K562 (cell line): ENCODE results near the gene FCHO2. TPM values are rescaled to one million over a fixed set of nuclear protein-coding genes. Genes with fewer than 3 reads are reported as not detected.

ENCODE experiments used
- ATAC-seq: fragments of 200-7000 bp; cut with Tn5 transposase; 3 replicates; pipeline ENCODE4 v1.9.1; 2020; ENCODE audit warnings: moderate library complexity
- BruUV-seq: library from RNA; stranded (reverse); fragments of 400-500 nt; replicated peaks from 2 replicates; lab custom pipeline; 2021; lab: Mats Ljungman, UMichigan
- CTCF ChIA-PET: fragments of 300-600 bp; formaldehyde crosslinking; extraction: SDS; loops from one replicate; lab custom pipeline; 2021; ENCODE audit warnings: low intra/inter-chr PET ratio; lab: Yijun Ruan, JAX
- POLR2A ChIA-PET: fragments of 300-600, 350-650 bp; sonication (Branson Sonifier 250); formaldehyde crosslinking; extraction: SDS; loops from one replicate; lab custom pipeline; 2021; ENCODE audit warnings: antibody characterized with exemption, inconsistent platforms; lab: Yijun Ruan, JAX
- DNase-seq, 4 experiments: peaks; one replicate each; pipeline versions ENCODE4 v3.0.0 to v3.0.0-alpha.2; 2011 to 2018; ENCODE audit warnings: low spot score in 3 of 4, mixed read lengths in 3 of 4; ENCODE audit errors: extremely low read depth in 1 of 4
- FAIRE-seq: peaks from 2 replicates; lab custom pipeline; 2011; peaks lifted over from hg19 to GRCh38; lab: Jason Lieb, UNC
- H2AFZ ChIP-seq: 2 replicates; pipeline ENCODE4 v1.6.0; 2011; ENCODE audit warnings: low read depth, low read length, control low read depth, inconsistent platforms
- H3K27ac ChIP-seq: fragments of 200-600 bp; 3 replicates; pipeline ENCODE4 v1.8.0; 2011; ENCODE audit warnings: low read depth, mild to moderate bottlenecking, control low read depth, inconsistent platforms, low read length, moderate library complexity, mixed read lengths; ENCODE audit errors: extremely low read depth
- H3K27me3 ChIP-seq, 2 experiments: fragments of 300-600 bp in 1 of 2; 2 replicates in 1 of 2; 3 replicates in 1 of 2; pipeline versions ENCODE4 v1.6.0 to v1.8.0; 2011; ENCODE audit warnings: inconsistent platforms in 2 of 2, low read length in 2 of 2, mild to moderate bottlenecking in 1 of 2, mixed read lengths in 1 of 2, moderate library complexity in 1 of 2; ENCODE audit not compliant: control insufficient read depth in 2 of 2, insufficient read depth in 2 of 2
- H3K36me3 ChIP-seq: fragments of 300-600 bp; 3 replicates; pipeline ENCODE4 v1.8.0; 2011; ENCODE audit warnings: mild to moderate bottlenecking, low read length, inconsistent platforms; ENCODE audit not compliant: control insufficient read depth, insufficient read depth
- H3K4me1 ChIP-seq, 2 experiments: fragments of 200-600 bp in 1 of 2; replicated peaks in 1 of 2; 2 replicates in 1 of 2; 3 replicates in 1 of 2; pipeline versions ENCODE4 v1.5.1 to v1.8.0; 2011; ENCODE audit warnings: inconsistent platforms in 2 of 2, low read length in 2 of 2, mild to moderate bottlenecking in 1 of 2, mixed read lengths in 1 of 2, moderate library complexity in 1 of 2; ENCODE audit not compliant: control insufficient read depth in 2 of 2, insufficient read depth in 2 of 2
- H3K4me2 ChIP-seq: 2 replicates; pipeline ENCODE4 v1.6.1; 2011; ENCODE audit warnings: low read length, control low read depth, inconsistent platforms, mixed read lengths; ENCODE audit not compliant: insufficient read depth
- H3K4me3 ChIP-seq: fragments of 200-600 bp; sonication (generic), shearing (Covaris generic); 2 replicates; pipeline ENCODE4 v1.5.1; 2016; ENCODE audit warnings: control low read depth, inconsistent platforms
- H3K79me2 ChIP-seq: fragments of 200-600 bp; 3 replicates; pipeline ENCODE4 v1.8.0; 2011; ENCODE audit warnings: low read length, inconsistent platforms; ENCODE audit not compliant: control insufficient read depth, insufficient read depth
- H3K9ac ChIP-seq, 2 experiments: 2 replicates each; pipeline versions ENCODE4 v1.6.0 to v1.6.1; 2011; ENCODE audit warnings: low read depth in 2 of 2, low read length in 2 of 2, control low read depth in 1 of 2, inconsistent platforms in 1 of 2, mild to moderate bottlenecking in 1 of 2, mixed read lengths in 1 of 2; ENCODE audit not compliant: insufficient read depth in 1 of 2
- H3K9me1 ChIP-seq: one replicate; pipeline ENCODE4 v1.6.0; 2011; ENCODE audit warnings: inconsistent platforms, mild to moderate bottlenecking, low read length, moderate library complexity; ENCODE audit not compliant: control insufficient read depth, insufficient read depth
- H3K9me3 ChIP-seq: replicated peaks from 2 replicates; pipeline ENCODE4 v1.5.1; 2011; ENCODE audit warnings: low read depth, low read length, inconsistent platforms; ENCODE audit not compliant: control insufficient read depth, insufficient read depth
- H4K20me1 ChIP-seq: replicated peaks from 2 replicates; pipeline ENCODE4 v1.6.1; 2011; ENCODE audit warnings: low read length, inconsistent platforms, mixed read lengths; ENCODE audit not compliant: control insufficient read depth, insufficient read depth
- CBX1 ChIP-seq: sonication (generic); IDR thresholded peaks from 2 replicates; pipeline ENCODE4 v1.6.1; 2016; ENCODE audit warnings: antibody characterized with exemption, low read depth, mild to moderate bottlenecking
- EGR1 ChIP-seq: fragments of 450-650 bp; conservative IDR thresholded peaks from 2 replicates; pipeline ENCODE4 v1.6.1; 2017; ENCODE audit warnings: mild to moderate bottlenecking
- LEF1 ChIP-seq: fragments of 450-650 bp; IDR thresholded peaks from 2 replicates; pipeline ENCODE4 v1.6.1; 2016; ENCODE audit warnings: mild to moderate bottlenecking
- POLR3G ChIP-seq: IDR thresholded peaks from 2 replicates; pipeline ENCODE4 v1.6.1; 2011; ENCODE audit not compliant: insufficient read length, insufficient replicate concordance; ENCODE audit errors: extremely low read depth
- ZNF253 ChIP-seq: fragments of 250-450 bp; sonication (Bioruptor Pico); conservative IDR thresholded peaks from 2 replicates; pipeline ENCODE4 v1.6.1; 2021; ENCODE audit warnings: mild to moderate bottlenecking
- ZNF79 ChIP-seq: fragments of 250-450 bp; sonication (Bioruptor Pico); IDR thresholded peaks from 2 replicates; pipeline ENCODE4 v1.4.0; 2020; ENCODE audit warnings: low read depth, mild to moderate bottlenecking, moderate library complexity
- WGBS: fragments of 100-300 bp; shearing (Covaris generic); methylation state at CpG from one replicate; pipeline ENCODE4 v1.1.6; 2016; ENCODE audit warnings: low coverage, mixed read lengths; ENCODE audit not compliant: insufficient coverage; ENCODE audit errors: missing lambda C conversion rate; 5-methylcytosine and 5-hydroxymethylcytosine counted together
- in situ Hi-C: fragments of 300-500 bp; cut with MboI; formaldehyde crosslinking; loops from 4 replicates; pipeline ENCODE4 v1.15.0; 2018; ENCODE audit warnings: inconsistent platforms, mixed read lengths
- intact Hi-C: fragments of 100-400 bp; cut with micrococcal nuclease; formaldehyde crosslinking; loops from 2 replicates; pipeline ENCODE4 v1.14.2; 2022
- polyA plus RNA-seq, 8 experiments: library from polyadenylated mRNA; depleted of rRNA in 4 of 8; stranded (reverse) in 5 of 8; unstranded in 3 of 8; fragments of >200 nt; fragmentation: Nextera tagmentation in 2 of 8; fragmentation: Illumina TruSeq in 1 of 8; extraction: Ambion mirVana in 2 of 8; extraction: Trizol in 1 of 8; gene quantifications; 2 replicates each; pipeline versions ENCODE4 v1.2.1 to v1.2.3, GENCODE V29; 2011 to 2014; ENCODE audit warnings: inconsistent platforms in 1 of 8, missing spikeins in 1 of 8
- total RNA-seq, 7 experiments: library from RNA; depleted of rRNA in 6 of 7; stranded (reverse); fragments of >200 nt in 6 of 7; fragmentation: Illumina TruSeq in 2 of 7; extraction: Trizol in 2 of 7; gene quantifications; 2 replicates each; pipeline versions ENCODE4 v1.2.1 to v1.2.3, GENCODE V29; 2011 to 2021; ENCODE audit warnings: low replicate concordance in 1 of 7
- TF ChIP-seq, protein P1 (sequence below): fragments of 250-450 bp; sonication (Bioruptor Pico); IDR thresholded peaks from 2 replicates; pipeline ENCODE4 v1.4.0; 2020; ENCODE audit warnings: mild to moderate bottlenecking
- TF ChIP-seq, protein P2 (sequence below): fragments of 250-450 bp; sonication (Bioruptor Pico); IDR thresholded peaks from 2 replicates; pipeline ENCODE4 v1.8.0; 2021; ENCODE audit warnings: borderline replicate concordance, mild to moderate bottlenecking, moderate library complexity; ENCODE audit not compliant: poor library complexity, severe bottlenecking
- TF ChIP-seq, protein P3 (sequence below): fragments of 250-450 bp; sonication (Bioruptor Pico); IDR thresholded peaks from 2 replicates; pipeline ENCODE4 v1.8.0; 2022; ENCODE audit warnings: inconsistent platforms
- TF ChIP-seq, protein P4 (sequence below): IDR thresholded peaks from 2 replicates; pipeline ENCODE4 v1.6.1; 2011; ENCODE audit warnings: borderline replicate concordance, low read depth, mild to moderate bottlenecking, moderate library complexity, low read length; ENCODE audit not compliant: insufficient read depth, poor library complexity, severe bottlenecking

The FCHO2 gene
- total and polyA plus RNA-seq, 9 of the 15 experiments (the other 6 are each of a cell fraction or from before 2014, with no cell fraction given), result 4.4 to 13.4 (median 8.3) TPM

DNA sequence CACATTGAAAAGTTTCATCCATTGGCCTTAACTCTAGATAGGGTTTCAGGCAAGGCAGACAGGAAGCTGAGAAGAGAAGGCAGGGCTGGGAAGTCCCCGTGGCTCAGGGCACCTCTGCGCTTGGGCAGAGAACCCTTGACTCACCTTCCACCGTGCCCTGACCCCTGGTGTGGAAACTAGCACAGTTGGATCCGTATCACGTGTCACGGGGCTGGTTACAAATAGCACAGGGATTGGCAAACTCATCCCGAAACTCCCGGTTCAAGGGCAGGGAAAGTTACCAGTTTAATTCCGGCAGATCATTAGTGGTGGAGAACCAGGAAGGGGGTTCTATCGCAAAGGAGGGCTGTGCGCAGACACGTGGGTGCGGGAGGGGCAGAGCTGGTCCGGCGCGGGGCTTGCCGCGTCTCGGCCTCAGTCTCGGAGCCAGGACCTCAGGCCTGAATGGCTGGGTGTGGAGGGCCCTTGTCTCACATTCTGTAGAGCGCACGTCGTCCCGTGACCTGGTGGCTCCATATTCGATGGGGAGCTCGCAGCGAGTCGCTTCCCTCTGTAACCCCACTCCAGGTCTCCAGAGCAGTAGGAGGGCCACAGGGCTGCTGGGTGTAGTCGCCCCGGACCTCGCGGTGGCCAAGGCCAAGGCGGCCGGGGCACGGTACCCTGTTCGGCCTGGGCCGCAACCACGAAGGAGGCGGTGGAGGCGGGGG lies 163.8 kb downstream of the FCHO2 start (continued):
- TF ChIP-seq, protein P1, sequence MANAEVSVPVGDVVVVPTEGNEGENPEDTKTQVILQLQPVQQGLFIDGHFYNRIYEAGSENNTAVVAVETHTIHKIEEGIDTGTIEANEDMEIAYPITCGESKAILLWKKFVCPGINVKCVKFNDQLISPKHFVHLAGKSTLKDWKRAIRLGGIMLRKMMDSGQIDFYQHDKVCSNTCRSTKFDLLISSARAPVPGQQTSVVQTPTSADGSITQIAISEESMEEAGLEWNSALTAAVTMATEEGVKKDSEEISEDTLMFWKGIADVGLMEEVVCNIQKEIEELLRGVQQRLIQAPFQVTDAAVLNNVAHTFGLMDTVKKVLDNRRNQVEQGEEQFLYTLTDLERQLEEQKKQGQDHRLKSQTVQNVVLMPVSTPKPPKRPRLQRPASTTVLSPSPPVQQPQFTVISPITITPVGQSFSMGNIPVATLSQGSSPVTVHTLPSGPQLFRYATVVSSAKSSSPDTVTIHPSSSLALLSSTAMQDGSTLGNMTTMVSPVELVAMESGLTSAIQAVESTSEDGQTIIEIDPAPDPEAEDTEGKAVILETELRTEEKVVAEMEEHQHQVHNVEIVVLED (CRISPR knock-in tag), result no peak
- no peak for TF ChIP-seq ZNF253 (CRISPR knock-in tag)
- TF ChIP-seq ZNF79, result no peak
- TF ChIP-seq POLR3G, result no peak
- TF ChIP-seq, all 486 proteins: peak for 0

DNA sequence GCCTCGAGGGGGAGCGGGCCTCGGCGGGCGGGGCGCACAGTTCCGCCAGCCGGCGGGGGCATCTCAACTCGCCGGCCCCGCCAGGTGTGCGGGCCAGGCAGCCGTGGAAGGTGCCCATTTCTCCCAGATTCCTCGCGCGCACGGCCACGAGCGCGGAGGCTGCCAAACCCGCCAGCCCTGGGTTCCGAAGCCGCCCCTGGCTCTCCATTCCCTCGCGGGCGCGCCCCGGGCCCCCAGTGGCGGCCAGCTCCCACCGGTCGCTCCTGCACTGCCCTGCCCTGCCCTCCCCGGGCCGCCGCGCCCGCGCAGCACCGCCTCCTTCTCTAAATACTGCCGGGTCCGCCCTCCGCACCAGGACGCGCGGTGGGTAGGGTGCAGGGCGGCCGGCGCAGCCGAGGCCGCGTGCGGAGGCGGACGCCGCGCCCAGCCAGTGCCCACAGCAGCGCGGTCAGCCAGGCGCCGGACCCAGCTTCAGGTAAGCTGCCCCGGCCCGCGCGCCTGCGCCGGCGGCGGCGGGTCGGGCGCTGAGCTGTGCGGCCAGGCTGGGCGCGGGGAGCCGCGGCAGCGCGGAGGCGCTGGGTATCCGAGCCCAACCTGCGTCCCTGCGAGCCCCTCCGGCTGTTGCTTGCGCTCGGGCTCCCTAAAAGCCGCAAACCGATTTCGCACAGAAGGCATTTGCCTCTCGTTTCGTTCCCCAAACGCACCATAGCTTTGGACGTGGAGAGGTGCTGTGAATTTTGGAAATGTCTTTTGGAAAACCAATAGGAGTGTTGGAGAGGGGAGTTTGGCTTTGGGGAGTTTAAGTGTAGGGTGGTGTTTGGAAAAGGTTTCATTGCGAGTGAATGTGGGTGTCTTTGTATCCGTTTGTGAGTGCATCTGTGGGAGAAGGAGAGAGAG lies 164.6 kb downstream of the FCHO2 start, which contains the start of gene TMEM171:
Gene TMEM171 (plus strand): TSS at position 354 of the 897 bp plus-strand sequence. CDS start 2,799 bp downstream, outside the sequence.
- in situ Hi-C loops (no loop called here), intact Hi-C loops (no loop called here)
- no peaks in the 10 kb centered on the region for H3K9me3 ChIP-seq
- ChIA-PET POLR2A (no interaction called here), CTCF (no interaction called here)
- H3K9ac ChIP-seq, result no peak within 1 kb of the TSS
- no peaks in the 10 kb centered on the region for H3K36me3 ChIP-seq
- H3K27ac ChIP-seq, result no peak within 1 kb of the TSS
- no peak within 1 kb of the TSS for H3K4me2 ChIP-seq
- H3K4me1 ChIP-seq, result peaks cover 0 to 17% of the 10 kb centered on the region in 2 experiments; a peak in 2 of 5 replicates
- no TSS peak for BruUV-seq
- H3K4me3 ChIP-seq, result no peak within 1 kb of the TSS
- no peaks in the 10 kb centered on the region for H4K20me1 ChIP-seq
- H3K79me2 ChIP-seq, result no peaks in the 10 kb centered on the region
- ATAC-seq (no peak), FAIRE-seq (no peak), DNase-seq (no peak)
- H3K9me1 ChIP-seq, result no peaks in the 10 kb centered on the region
- peaks cover 33 to 68% of the 10 kb centered on the region in 2 experiments; a peak in 4 of 5 replicates for H3K27me3 ChIP-seq
- WGBS, result 25% methylated on average over 58 of the region's 94 CpGs
- no peak within 1 kb of the TSS for H2AFZ ChIP-seq
- TF ChIP-seq, protein P2, sequence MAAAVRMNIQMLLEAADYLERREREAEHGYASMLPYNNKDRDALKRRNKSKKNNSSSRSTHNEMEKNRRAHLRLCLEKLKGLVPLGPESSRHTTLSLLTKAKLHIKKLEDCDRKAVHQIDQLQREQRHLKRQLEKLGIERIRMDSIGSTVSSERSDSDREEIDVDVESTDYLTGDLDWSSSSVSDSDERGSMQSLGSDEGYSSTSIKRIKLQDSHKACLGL, result no peak
- no peak for TF ChIP-seq LEF1
- TF ChIP-seq, protein P3, sequence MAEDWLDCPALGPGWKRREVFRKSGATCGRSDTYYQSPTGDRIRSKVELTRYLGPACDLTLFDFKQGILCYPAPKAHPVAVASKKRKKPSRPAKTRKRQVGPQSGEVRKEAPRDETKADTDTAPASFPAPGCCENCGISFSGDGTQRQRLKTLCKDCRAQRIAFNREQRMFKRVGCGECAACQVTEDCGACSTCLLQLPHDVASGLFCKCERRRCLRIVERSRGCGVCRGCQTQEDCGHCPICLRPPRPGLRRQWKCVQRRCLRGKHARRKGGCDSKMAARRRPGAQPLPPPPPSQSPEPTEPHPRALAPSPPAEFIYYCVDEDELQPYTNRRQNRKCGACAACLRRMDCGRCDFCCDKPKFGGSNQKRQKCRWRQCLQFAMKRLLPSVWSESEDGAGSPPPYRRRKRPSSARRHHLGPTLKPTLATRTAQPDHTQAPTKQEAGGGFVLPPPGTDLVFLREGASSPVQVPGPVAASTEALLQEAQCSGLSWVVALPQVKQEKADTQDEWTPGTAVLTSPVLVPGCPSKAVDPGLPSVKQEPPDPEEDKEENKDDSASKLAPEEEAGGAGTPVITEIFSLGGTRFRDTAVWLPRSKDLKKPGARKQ (CRISPR knock-in tag), result no peak
- TF ChIP-seq EGR1, result no peak
- no peak for TF ChIP-seq CBX1
- TF ChIP-seq, protein P4, sequence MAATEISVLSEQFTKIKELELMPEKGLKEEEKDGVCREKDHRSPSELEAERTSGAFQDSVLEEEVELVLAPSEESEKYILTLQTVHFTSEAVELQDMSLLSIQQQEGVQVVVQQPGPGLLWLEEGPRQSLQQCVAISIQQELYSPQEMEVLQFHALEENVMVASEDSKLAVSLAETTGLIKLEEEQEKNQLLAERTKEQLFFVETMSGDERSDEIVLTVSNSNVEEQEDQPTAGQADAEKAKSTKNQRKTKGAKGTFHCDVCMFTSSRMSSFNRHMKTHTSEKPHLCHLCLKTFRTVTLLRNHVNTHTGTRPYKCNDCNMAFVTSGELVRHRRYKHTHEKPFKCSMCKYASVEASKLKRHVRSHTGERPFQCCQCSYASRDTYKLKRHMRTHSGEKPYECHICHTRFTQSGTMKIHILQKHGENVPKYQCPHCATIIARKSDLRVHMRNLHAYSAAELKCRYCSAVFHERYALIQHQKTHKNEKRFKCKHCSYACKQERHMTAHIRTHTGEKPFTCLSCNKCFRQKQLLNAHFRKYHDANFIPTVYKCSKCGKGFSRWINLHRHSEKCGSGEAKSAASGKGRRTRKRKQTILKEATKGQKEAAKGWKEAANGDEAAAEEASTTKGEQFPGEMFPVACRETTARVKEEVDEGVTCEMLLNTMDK, result no peak
